AG04450 (cell line): ENCODE results near the gene BCKDK. TPM values are rescaled to one million over a fixed set of nuclear protein-coding genes. Genes with fewer than 3 reads are reported as not detected.

ENCODE experiments used
- CTCF ChIA-PET: fragments of 300-600, 350-600 bp; formaldehyde crosslinking; extraction: SDS; loops from one replicate; lab custom pipeline; 2022; ENCODE audit warnings: antibody characterized with exemption, inconsistent platforms; lab: Charles Lee
- POLR2A ChIA-PET: fragments of 350-600 bp; formaldehyde crosslinking; extraction: SDS; loops from one replicate; lab custom pipeline; 2021; ENCODE audit warnings: antibody characterized with exemption, inconsistent platforms; lab: Yijun Ruan, JAX
- DNase-seq: peaks from one replicate; pipeline ENCODE4 v3.0.0-alpha.2; 2011; ENCODE audit warnings: low read depth, low spot score
- H3K27ac ChIP-seq: one replicate; pipeline ENCODE4 v1.5.1; 2012; ENCODE audit warnings: low read depth, low read length, control low read depth
- H3K27me3 ChIP-seq: one replicate; pipeline ENCODE4 v1.6.0; 2012; ENCODE audit warnings: low read length; ENCODE audit not compliant: control insufficient read depth, insufficient read depth
- H3K4me3 ChIP-seq: 2 replicates; pipeline ENCODE4 v1.5.1; 2011; ENCODE audit warnings: mild to moderate bottlenecking, low read depth, low read length, control low read depth
- H3K9me3 ChIP-seq: 2 replicates; pipeline ENCODE4 v1.5.1; 2012; ENCODE audit warnings: low read length; ENCODE audit not compliant: control insufficient read depth, insufficient read depth
- CTCF ChIP-seq: IDR thresholded peaks from 2 replicates; pipeline ENCODE4 v1.5.1; 2011; ENCODE audit warnings: low read depth, low read length, control low read depth, inconsistent platforms
- polyA plus RNA-seq: library from polyadenylated mRNA; depleted of rRNA; stranded (reverse); fragments of >200 nt; gene quantifications from 2 replicates; pipeline ENCODE4 v1.2.3, GENCODE V29; 2011

BCKDK gene
- polyA plus RNA-seq, 1 experiment: 31.6 TPM

- ChIA-PET POLR2A (interaction anchor here (2.5 kb wide), 1 partner anchor 34 kb away, joined by 8 read pairs; the partner anchor contains the start of gene FUS), CTCF (interaction anchor here (0.6 kb wide), 1 partner anchor 333 kb away, joined by 6 read pairs; no protein-coding TSS in a partner anchor)
- Histone ChIP-seq H3K27me3 (peaks cover 24% of the 10 kb centered on the region), H3K9me3 (no peaks in the 10 kb centered on the region; the same call in 1 of the 2 replicates), H3K27ac (no peak overlapping the region), H3K4me3 (no peak overlapping the region)
- TF ChIP-seq CTCF: no peak
- no peak for DNase-seq
Measured at GRCh38 chr16:31145398-31145990, 37.3 kb downstream of the BCKDK start.

- H3K27me3 ChIP-seq: peaks cover 29% of the 10 kb centered on the region
- ChIA-PET POLR2A (no interaction called here), CTCF (no interaction called here)
- no peak for TF ChIP-seq CTCF
- no peaks in the 10 kb centered on the region; the same call in 1 of the 2 replicates for H3K9me3 ChIP-seq
- no peak overlapping the region for H3K4me3 ChIP-seq
- DNase-seq: no peak
- H3K27ac ChIP-seq: no peak overlapping the region
Measured at GRCh38 chr16:31147574-31147973, 39.4 kb downstream of the BCKDK start.

GRCh38 chr16:31148281-31148728 is 40.1 kb downstream of the BCKDK start:
- no peaks in the 10 kb centered on the region; the same call in 1 of the 2 replicates for H3K9me3 ChIP-seq
- TF ChIP-seq CTCF: no peak
- H3K4me3 ChIP-seq: no peak overlapping the region
- peaks cover 29% of the 10 kb centered on the region for H3K27me3 ChIP-seq
- no peak for DNase-seq
- CTCF ChIA-PET: no interaction called here
- POLR2A ChIA-PET: interaction anchor here (0.6 to 0.8 kb wide), 2 partner anchors 26 to 56 kb away, joined by 3 to 4 read pairs; no protein-coding TSS in a partner anchor
- H3K27ac ChIP-seq: no peak overlapping the region

DNA sequence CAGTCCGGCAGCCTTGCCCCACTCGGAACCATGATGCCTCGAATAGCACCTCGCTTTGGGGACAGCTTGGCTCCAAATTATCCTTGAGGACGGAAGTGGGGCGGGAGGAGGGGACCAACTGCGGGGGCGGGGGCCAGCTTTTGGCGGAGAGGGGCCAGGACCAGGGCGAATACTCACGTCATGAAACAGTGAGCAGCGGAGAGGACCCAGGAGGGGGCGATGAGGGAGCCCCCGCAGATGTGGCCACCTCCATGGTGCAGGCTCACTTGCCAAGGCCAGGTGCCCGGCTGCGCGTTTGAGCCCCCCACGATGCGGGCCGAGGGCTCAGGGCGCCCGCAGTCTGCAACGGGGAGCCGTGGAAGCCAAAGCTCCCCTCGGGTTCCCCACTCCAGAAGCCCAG is 40.7 kb downstream of the BCKDK start:
- Histone ChIP-seq H3K4me3 (no peak overlapping the region), H3K27me3 (peaks cover 32% of the 10 kb centered on the region), H3K27ac (no peak overlapping the region), H3K9me3 (no peaks in the 10 kb centered on the region; the same call in 1 of the 2 replicates)
- no peak for TF ChIP-seq CTCF
- DNase-seq: no peak
- ChIA-PET CTCF (no interaction called here), POLR2A (no interaction called here)

- Histone ChIP-seq H3K27me3 (peaks cover 32% of the 10 kb centered on the region), H3K27ac (no peak overlapping the region), H3K4me3 (no peak overlapping the region), H3K9me3 (no peaks in the 10 kb centered on the region; the same call in 1 of the 2 replicates)
- TF ChIP-seq CTCF: no peak
- POLR2A ChIA-PET: no interaction called here
- DNase-seq: no peak
- CTCF ChIA-PET: no interaction called here
Measured at GRCh38 chr16:31149332-31149731, 41.1 kb downstream of the BCKDK start.
